ENCODE measurements around the gene FYN.

Gene FYN

GRCh38 chr6:111766201-111766857 lies 106.9 kb downstream of the FYN start:
- DNase-seq, result no peak

GRCh38 chr6:111765763-111766162 lies 107.5 kb downstream of the FYN start:
- no peak for DNase-seq

GRCh38 chr6:111764238-111765175 lies 108.7 kb downstream of the FYN start:
- DNase-seq, result no peak

GRCh38 chr6:111763381-111763780 lies 109.9 kb downstream of the FYN start:
- no peak for DNase-seq

GRCh38 chr6:111761783-111762312 lies 111.4 kb downstream of the FYN start:
- no peak for DNase-seq

GRCh38 chr6:111761212-111761611 lies 112.0 kb downstream of the FYN start:
- DNase-seq, result no peak

GRCh38 chr6:111759836-111760785 lies 113.1 kb downstream of the FYN start:
- no peak for DNase-seq

GRCh38 chr6:111759331-111759835 lies 113.9 kb downstream of the FYN start:
- no peak for DNase-seq

GRCh38 chr6:111758608-111759329 lies 114.5 kb downstream of the FYN start:
- DNase-seq, result no peak

- no peak for DNase-seq
Measured at GRCh38 chr6:111757342-111757741, 115.9 kb downstream of the FYN start.

GRCh38 chr6:111754423-111754822 lies 118.8 kb downstream of the FYN start:
- DNase-seq, result no peak

GRCh38 chr6:111753573-111753972 lies 119.7 kb downstream of the FYN start:
- DNase-seq, result no peak

GRCh38 chr6:111752476-111752875 lies 120.8 kb downstream of the FYN start:
- no peak for DNase-seq

GRCh38 chr6:111750753-111751673 lies 122.2 kb downstream of the FYN start:
- DNase-seq, result no peak

GRCh38 chr6:111750153-111750552 lies 123.1 kb downstream of the FYN start:
- no peak for DNase-seq

GRCh38 chr6:111748231-111748647 lies 125.0 kb downstream of the FYN start:
- no peak for DNase-seq

- DNase-seq, result no peak
Measured at GRCh38 chr6:111747829-111748228, 125.4 kb downstream of the FYN start.

- no peak for DNase-seq
Measured at GRCh38 chr6:111747396-111747795, 125.9 kb downstream of the FYN start.

- no peak for DNase-seq
Measured at GRCh38 chr6:111746983-111747382, 126.3 kb downstream of the FYN start.

GRCh38 chr6:111745636-111746035 lies 127.6 kb downstream of the FYN start:
- DNase-seq, result no peak

- no peak for DNase-seq
Measured at GRCh38 chr6:111745186-111745585, 128.1 kb downstream of the FYN start.

All from NCI-H1105 (cell line).